GM19463 (cell line): ENCODE data around the gene TRPC1.
"Not testable (repeated sequence)": the region's sequence is repeated elsewhere in the genome, so short reads cannot be mapped to it uniquely, and the experiment has no call there.

Experiments used
- ATAC-seq: cut with Tn5 transposase; IDR thresholded peaks from one replicate; pipeline ENCODE4 v1.9.1; 2021; ENCODE audit warnings: mild to moderate bottlenecking, moderate library complexity; ENCODE audit not compliant: unreplicated experiment

The TRPC1 gene

DNA sequence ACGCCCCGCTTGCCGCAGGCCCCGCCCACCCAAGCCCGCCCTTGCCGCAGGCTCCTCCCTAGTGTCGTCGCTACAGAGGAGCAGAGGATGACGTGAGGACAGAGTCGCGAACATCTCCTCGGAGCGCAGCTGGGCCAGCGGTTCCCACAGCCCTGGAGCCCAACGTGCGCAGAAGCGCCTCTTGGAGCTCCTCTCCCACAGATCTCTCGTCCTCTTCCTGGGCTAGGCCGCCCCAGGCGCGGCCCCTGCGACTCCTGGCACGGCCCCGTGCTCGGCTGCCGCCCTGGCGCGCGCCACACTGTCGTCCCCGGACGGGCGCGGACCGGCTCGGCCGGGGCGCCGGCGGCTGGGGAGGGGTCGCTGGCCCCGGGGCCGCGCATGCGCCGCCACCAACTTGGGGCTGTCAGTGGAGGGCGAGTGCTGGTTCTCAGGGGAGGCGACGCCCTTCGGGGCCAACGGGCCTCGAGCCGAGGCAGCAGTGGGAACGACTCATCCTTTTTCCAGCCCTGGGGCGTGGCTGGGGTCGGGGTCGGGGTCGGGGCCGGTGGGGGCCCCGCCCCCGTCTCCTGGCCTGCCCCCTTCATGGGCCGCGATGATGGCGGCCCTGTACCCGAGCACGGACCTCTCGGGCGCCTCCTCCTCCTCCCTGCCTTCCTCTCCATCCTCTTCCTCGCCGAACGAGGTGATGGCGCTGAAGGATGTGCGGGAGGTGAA is at the start of gene TRPC1:
Gene TRPC1, plus strand, starts transcription at position 67 of the 714 bp plus-strand sequence. Its CDS starts 526 bp downstream, at position 593.
- ATAC-seq = peak; percentile 89

- ATAC-seq = no peak
Measured at GRCh38 chr3:142676151-142676550, 47.7 kb upstream of the TRPC1 start.

- ATAC-seq = no peak
Measured at GRCh38 chr3:142680710-142681109, 43.1 kb upstream of the TRPC1 start.

- ATAC-seq = no peak
Measured at GRCh38 chr3:142690613-142691012, 33.2 kb upstream of the TRPC1 start.

DNA sequence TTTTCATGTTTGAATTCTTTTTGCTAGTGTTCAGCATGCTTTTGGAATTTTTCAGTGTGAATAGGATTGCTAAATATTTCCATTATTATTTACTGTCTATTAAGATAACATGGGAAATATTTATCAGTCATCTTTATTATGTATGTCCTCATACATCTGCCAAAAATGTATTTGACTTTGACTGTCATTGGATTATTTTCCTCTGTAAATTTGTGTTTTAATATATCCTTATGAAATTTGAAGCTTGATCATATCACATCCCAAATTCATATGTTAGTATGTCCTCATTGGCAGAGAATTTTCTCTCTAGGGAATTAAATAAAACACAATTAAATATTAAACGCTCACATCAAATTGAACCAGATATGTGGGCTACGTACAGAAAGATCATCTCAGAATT is 32.3 kb upstream of the TRPC1 start:
- no peak for ATAC-seq

DNA sequence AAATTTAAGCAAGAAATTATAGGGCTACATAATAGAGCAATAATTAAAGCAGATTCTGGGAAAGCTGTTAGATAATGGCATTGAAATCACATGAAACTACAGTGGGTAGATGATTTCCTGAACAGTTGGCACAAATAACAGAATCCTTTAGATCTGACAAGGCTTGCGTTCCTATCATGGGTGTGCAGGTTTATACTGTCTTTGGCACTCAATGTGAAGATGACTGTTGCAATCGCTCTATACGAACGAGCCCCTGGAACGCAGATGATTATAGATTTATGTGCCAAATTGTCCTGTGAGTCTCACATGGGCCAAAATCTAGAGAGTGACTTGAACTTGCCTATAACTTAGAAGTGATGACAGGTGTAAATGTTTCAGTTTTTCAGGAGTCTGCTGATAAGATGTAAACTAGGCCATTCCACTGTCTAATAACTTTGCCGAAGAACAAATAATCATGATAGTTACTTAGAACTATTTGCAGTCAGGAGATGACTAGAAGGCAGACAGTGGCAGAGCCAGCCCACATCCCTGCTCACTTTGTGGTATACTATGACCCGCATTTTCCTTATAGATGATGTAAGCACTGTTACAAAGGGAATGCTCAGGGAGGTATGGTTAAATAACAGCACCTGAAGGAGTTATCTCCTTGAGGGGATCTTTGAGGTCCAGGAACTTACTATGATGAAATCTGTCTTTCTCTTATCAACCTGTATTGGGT is 30.5 kb upstream of the TRPC1 start:
- no peak for ATAC-seq

DNA sequence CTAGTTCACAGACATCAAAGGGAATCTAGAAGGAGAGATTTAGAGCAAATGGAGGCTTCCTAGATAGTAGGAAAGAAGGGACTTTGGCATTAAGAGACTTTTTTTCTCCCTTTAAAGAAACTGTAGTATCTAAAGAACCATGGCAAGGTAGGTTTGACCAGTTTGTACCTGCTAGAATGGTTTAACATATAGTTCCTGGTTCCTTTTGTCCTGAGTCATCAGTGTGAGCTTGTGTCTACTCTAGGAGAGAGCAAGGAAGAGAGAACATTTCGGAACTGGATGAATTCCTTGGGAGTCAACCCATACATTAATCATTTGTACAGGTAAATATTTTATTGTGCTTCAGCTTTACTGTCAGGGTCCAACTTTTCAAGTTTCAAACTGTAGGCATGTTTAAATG is 29.6 kb upstream of the TRPC1 start:
- ATAC-seq = no peak

GRCh38 chr3:142705198-142705597 is 18.6 kb upstream of the TRPC1 start:
- no peak for ATAC-seq

- no peak for ATAC-seq
Measured at GRCh38 chr3:142706321-142707127, 17.3 kb upstream of the TRPC1 start.

GRCh38 chr3:142709207-142709606 is 14.6 kb upstream of the TRPC1 start:
- ATAC-seq = no peak

GRCh38 chr3:142714882-142715281 is 9.0 kb upstream of the TRPC1 start:
- not testable (repeated sequence) for ATAC-seq

GRCh38 chr3:142716102-142716501 is 7.7 kb upstream of the TRPC1 start:
- ATAC-seq = no peak

DNA sequence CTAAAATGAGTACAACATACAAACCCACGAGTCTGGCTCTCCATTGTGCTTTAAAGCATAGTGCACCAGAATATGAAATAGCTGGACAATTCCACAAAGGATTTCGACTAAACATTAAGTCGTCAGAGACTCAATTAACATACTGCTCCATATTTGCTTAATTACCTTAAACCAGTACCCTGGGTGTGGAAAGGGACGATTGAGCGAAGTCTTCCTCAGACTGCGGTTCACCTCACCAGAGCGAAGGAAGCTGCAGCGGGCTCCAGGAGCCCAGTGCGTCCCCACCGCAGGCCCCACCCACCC is 218 bp upstream of the TRPC1 start:
- peak; percentile 10 for ATAC-seq

- peak; percentile 8 for ATAC-seq
Measured at GRCh38 chr3:142724682-142725356, 985 bp downstream of the TRPC1 start.

- no peak for ATAC-seq
Measured at GRCh38 chr3:142725357-142725739, 1.5 kb downstream of the TRPC1 start.

GRCh38 chr3:142726017-142726416 is 2.2 kb downstream of the TRPC1 start:
- ATAC-seq = no peak

DNA sequence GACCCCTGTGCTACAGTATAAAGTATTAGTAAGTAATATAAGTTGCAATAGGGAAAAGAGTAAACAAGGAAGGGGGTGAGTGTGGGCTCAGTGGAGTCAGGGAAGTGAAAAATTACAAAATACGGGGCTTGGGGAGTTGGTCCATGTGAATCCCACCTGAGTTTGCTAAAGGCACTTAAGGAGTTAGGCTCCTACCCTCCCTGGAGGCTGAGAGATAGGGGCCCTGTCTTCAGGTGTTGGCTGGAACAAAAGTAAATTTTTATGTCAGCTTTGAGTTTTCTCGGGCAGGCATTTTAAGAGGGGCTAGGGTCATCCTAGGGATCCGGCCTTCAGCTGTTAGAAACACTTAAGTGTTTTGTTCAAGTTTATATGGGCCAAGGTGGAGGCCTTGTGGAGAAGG is 8.2 kb downstream of the TRPC1 start:
- no peak for ATAC-seq

GRCh38 chr3:142734834-142735233 is 11.0 kb downstream of the TRPC1 start:
- no peak for ATAC-seq

DNA sequence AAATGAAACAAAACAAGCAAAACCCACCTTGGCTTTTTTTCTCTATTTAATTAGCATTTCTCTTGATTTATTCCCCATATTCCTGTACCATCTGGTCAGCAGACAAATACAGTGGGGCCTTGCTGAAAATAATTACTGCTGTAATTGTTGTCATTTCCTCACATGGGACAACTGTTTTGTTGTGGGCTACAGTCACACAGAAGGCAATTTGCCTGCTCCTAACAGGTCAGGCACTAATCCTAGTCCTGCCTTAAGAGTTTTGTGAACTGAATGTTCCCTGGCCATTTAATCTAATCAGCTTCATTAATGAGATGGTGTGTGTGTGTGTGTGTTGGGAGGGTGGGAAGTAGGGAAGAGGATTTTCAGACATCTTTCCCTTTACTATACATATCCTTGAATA is 11.6 kb downstream of the TRPC1 start:
- no peak for ATAC-seq

DNA sequence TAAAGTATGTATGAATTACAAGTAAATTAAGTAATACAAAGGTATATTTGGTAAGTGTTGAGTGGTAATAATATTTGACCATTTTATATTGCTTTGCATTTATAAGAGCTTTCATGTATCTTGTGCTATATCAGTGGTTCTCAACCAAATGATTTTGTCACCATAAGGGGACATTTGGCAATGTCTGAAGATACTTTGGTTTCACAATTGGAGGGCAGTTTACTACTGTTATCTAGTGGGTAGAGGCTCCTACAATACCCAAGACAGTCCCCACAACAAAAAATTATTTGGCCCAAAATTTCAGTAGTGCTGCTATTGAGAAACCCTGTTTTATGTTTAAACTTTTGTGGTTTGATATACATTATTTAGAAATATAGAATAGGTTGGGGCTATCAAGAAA is 14.6 kb downstream of the TRPC1 start:
- no peak for ATAC-seq

- ATAC-seq = no peak
Measured at GRCh38 chr3:142746646-142747045, 22.8 kb downstream of the TRPC1 start.
